Epithelial cell of esophagus (primary cell): ENCODE data around the gene ICA1L.
"Not testable (repeated sequence)": the region's sequence is repeated elsewhere in the genome, so short reads cannot be mapped to it uniquely, and the experiment has no call there.

Experiments used
- DNase-seq: peaks from one replicate; pipeline ENCODE4 v3.0.0; 2010; ENCODE audit warnings: low read depth
- H3K4me3 ChIP-seq: 2 replicates; pipeline ENCODE4 v1.5.1; 2011; ENCODE audit warnings: mild to moderate bottlenecking, low read length, control low read depth
- TF ChIP-seq, protein P1 (sequence below): IDR thresholded peaks from 2 replicates; pipeline ENCODE4 v1.5.1; 2011; ENCODE audit warnings: low read depth, mild to moderate bottlenecking, low read length, control low read depth, inconsistent platforms; ENCODE audit not compliant: insufficient read depth; ENCODE audit errors: missing control alignments

ICA1L gene

DNA sequence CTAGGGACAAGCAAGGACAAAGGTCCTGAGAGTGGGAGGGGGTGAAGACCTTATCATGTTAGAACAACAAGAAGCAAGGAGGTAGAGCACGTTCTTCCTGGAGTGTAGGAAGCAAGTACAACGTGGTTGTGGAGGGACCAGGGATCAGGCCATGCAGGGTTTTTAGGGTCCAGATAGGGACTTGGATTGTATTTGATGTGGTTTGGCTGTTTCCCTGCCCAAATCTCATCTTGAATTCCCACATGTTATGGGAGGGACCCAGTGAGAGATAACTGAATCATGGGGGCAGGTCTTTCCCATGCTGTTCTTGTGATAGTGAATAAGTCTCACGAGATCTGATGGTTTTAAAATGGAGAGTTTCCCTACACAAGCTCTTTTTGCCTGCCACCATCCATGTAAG lies 53.2 kb downstream of the ICA1L start:
- TF ChIP-seq, protein P1, sequence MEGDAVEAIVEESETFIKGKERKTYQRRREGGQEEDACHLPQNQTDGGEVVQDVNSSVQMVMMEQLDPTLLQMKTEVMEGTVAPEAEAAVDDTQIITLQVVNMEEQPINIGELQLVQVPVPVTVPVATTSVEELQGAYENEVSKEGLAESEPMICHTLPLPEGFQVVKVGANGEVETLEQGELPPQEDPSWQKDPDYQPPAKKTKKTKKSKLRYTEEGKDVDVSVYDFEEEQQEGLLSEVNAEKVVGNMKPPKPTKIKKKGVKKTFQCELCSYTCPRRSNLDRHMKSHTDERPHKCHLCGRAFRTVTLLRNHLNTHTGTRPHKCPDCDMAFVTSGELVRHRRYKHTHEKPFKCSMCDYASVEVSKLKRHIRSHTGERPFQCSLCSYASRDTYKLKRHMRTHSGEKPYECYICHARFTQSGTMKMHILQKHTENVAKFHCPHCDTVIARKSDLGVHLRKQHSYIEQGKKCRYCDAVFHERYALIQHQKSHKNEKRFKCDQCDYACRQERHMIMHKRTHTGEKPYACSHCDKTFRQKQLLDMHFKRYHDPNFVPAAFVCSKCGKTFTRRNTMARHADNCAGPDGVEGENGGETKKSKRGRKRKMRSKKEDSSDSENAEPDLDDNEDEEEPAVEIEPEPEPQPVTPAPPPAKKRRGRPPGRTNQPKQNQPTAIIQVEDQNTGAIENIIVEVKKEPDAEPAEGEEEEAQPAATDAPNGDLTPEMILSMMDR: no peak
- H3K4me3 ChIP-seq: no peak overlapping the region
- DNase-seq: no peak

DNA sequence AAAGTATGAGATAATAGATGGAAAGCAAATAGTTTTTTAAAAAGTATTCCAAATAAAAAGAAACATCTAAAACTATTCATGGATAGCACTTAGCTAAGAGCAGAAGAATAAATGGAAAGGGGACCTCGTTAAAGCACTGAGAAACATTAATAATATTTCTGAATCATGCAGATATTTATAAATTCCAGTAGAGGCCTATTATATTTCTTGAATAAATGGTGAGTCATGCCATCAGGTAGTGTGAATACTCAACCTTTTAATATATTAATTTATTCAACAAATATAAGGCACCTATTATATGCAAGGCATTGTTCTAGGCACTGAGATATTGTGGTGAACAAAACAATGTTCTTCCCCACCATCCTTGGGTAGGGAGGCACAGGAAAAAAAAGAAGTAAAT lies 53.8 kb downstream of the ICA1L start:
- H3K4me3 ChIP-seq: no peak overlapping the region
- DNase-seq: peak; percentile 21
- TF ChIP-seq, protein P1: no peak

DNA sequence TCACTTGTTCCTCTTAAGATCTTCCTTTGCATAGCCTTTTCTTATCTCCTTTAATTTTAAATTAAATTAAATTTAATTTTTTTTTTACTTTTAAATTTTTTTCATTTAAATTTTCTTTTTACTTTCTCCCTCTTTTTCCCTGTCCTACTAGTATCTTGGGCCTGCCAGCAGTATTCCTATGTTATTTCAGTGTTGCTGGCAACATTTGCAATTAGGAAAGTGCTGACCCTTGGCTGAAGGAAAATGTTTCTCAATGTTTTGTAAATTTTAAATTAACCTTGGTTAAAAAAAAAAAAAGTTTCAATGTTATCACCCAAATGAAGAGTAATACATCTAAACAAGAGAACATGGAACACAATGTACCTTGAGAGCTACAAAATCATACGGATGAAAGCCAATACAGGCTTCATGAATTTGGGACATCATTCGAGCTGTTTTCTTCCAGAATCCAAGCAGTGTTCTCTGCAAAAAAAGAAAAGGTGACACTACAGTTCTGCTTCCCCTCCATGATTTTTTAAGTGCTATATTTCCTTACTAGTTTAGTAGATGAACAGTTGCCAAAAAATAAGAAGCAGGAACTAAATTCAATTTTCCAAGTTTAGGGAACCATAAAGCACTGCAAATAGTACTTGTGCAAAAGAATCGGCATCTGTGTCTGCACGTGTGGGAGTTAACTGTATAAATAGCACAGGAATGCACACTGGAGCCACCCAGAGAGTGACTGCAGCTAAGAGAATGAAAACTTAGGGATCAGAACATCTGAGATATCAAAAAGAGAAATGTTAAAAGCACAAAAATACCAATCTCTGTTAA lies 55.8 kb downstream of the ICA1L start:
- DNase-seq: no peak
- TF ChIP-seq, protein P1: no peak

DNA sequence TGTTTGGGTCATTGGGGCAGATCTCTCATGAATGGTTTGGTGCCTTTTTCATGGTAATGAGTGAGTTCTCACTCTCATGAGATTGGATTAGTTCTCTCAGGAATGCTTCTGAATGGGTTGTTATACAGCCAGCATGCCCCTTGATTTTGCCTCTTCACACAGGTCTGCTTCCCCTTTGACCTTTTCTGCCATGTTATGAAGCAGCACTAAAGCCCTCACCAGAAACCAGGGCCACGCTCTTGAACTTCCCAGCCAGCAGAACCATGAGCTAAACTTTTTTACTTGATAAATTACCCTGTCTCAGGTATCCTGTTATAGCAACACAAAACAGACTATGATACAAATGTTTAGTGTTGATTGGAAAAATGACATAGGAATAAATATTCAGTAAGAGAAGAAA lies 57.3 kb downstream of the ICA1L start:
- no peak overlapping the region for H3K4me3 ChIP-seq
- TF ChIP-seq, protein P1: no peak
- DNase-seq: no peak

More for the DNA sequence above, 55.8 kb downstream of the ICA1L start:
- H3K4me3 ChIP-seq: no peak overlapping the region

DNA sequence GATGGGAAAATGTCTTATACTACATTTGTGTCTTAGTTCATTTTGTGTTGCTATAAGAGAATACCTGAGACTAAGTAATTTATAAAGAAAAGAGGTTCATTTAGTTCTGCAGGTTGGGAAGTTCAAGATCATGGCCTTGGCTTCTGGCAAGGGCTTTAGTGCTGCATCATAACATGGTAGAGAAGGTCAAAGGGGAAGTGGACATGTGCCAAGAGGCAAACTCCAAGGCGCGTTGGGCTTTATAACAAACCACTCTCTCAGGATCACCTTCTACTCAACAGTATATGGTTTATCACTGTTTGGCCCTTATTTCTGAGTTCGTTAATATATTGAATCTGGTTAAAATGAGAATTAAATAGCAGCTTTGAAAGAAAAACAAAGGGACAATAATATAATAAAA lies 58.2 kb downstream of the ICA1L start:
- TF ChIP-seq, protein P1: no peak
- no peak for DNase-seq
- no peak overlapping the region for H3K4me3 ChIP-seq

DNA sequence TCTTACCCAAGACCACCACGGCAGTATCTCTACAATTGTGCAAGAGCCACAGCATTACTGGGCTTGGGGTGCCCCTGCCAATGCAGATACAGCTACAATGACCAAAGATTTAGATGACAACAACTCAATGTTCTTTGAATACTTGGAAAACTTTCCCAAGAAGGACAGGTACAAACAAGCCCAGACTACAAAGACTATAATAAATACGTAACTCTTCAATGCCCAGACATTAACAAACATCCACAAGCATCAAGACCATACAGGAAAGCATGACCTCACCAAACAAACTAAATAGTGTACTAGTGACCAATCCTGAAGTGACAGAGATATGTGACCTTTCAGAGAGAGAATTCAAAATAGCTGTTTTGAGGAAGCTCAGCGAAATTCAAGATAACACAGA lies 62.8 kb downstream of the ICA1L start:
- no peak overlapping the region for H3K4me3 ChIP-seq
- peak; percentile 94 for DNase-seq
- TF ChIP-seq, protein P1: no peak

DNA sequence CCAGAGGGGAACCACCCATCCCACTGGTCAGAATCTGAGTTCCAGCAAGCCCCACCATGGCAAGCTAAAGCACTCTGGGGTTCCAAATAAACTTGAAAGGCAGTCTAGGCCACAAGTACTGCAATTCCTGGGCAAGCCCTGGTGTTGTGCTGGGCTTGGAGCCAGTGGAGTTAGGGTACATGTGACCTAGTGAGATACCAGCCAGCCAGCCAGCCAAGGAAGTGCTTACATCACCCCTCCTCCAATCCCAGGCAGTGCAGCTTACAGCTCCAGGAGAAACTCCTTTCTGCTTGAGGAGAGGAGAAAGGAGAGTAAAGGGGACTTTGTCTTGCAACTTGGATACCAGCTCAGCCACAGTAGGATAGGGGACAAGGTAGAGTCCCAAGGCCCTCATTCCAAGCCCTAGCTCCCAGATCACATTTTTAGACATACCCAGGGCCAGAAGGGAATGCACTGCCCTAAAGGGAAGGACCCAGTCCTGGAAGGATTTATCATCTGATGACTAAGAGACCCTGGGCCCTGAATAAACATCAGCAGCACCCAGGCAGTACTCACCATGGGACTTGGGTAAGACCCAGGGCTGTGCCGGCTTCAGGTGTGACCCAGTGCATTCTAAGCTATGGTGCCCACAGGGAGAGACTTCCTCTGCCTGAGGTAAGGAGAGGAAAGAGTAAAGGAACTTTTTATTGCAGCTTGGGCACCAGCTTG lies 64.0 kb downstream of the ICA1L start:
- not testable (repeated sequence) for H3K4me3 ChIP-seq
- DNase-seq: peak; percentile 97

DNA sequence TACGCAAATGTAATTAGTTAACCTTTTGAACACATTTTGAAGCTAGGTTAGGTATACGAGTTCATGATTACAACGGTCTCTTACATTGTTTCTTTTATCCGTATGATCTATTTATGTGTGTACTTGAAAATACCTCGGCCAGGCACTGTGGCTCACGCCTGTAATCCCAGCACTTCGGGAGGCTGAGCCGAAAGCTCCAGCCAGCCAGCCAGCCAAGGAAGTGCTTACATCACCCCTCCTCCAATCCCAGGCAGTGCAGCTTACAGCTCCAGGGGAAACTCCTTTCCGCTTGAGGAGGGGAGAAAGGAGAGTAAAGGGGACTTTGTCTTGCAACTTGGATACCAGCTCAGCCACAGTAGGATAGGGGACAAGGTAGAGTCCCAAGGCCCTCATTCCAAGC lies 65.7 kb downstream of the ICA1L start:
- DNase-seq, H3K4me3 ChIP-seq: not testable (repeated sequence)
